CD4-positive, alpha-beta T cell treated with Interleukin-2 at 100 ng/mL for 4 hours (primary cell): ENCODE measurements around the gene PACS1.
"Not testable (repeated sequence)": the region's sequence is repeated elsewhere in the genome, so short reads cannot be mapped to it uniquely, and the experiment has no call there.

ENCODE experiments used
- DNase-seq: peaks from one replicate; pipeline ENCODE4 v3.0.0-alpha.2; 2020; ENCODE audit warnings: low spot score

Gene PACS1

GRCh38 chr11:66259956-66260355, 189.9 kb downstream of the PACS1 start:
- DNase-seq, result no peak

GRCh38 chr11:66261578-66261977, 191.5 kb downstream of the PACS1 start:
- DNase-seq, result no peak

GRCh38 chr11:66262191-66262590, 192.1 kb downstream of the PACS1 start:
- DNase-seq, result no peak

GRCh38 chr11:66262696-66263095, 192.6 kb downstream of the PACS1 start:
- DNase-seq, result no peak

- no peak for DNase-seq
Measured at GRCh38 chr11:66263231-66263630, 193.2 kb downstream of the PACS1 start.

- DNase-seq, result no peak
Measured at GRCh38 chr11:66263785-66264184, 193.7 kb downstream of the PACS1 start.

- DNase-seq, result no peak
Measured at GRCh38 chr11:66264383-66264782, 194.3 kb downstream of the PACS1 start.

GRCh38 chr11:66264914-66265313, 194.8 kb downstream of the PACS1 start:
- peak; percentile 32 for DNase-seq

- no peak for DNase-seq
Measured at GRCh38 chr11:66265531-66266377, 195.7 kb downstream of the PACS1 start.

GRCh38 chr11:66266378-66267038, 196.4 kb downstream of the PACS1 start:
- no peak for DNase-seq

GRCh38 chr11:66267039-66267378, 196.9 kb downstream of the PACS1 start:
- no peak for DNase-seq

- DNase-seq, result peak; percentile 85
Measured at GRCh38 chr11:66267379-66268243, 197.5 kb downstream of the PACS1 start.

- peak; percentile 100 for DNase-seq
Measured at GRCh38 chr11:66268244-66268951, 198.3 kb downstream of the PACS1 start, which contains the start of gene RAB1B. TSS of gene RAB1B (plus strand) at chr11:66268639. CDS start at chr11:66268680, 41 bp downstream.

- DNase-seq, result peak; percentile 31
Measured at GRCh38 chr11:66268952-66269905, 199.2 kb downstream of the PACS1 start.

GRCh38 chr11:66271816-66272215, 201.7 kb downstream of the PACS1 start:
- DNase-seq, result no peak

- peak; percentile 47 for DNase-seq
Measured at GRCh38 chr11:66272596-66272995, 202.5 kb downstream of the PACS1 start.

- DNase-seq, result no peak
Measured at GRCh38 chr11:66274219-66274618, 204.1 kb downstream of the PACS1 start.

GRCh38 chr11:66275396-66275795, 205.3 kb downstream of the PACS1 start:
- DNase-seq, result no peak

- DNase-seq, result no peak
Measured at GRCh38 chr11:66275984-66276612, 206.0 kb downstream of the PACS1 start.

GRCh38 chr11:66276619-66277018, 206.5 kb downstream of the PACS1 start:
- not testable (repeated sequence) for DNase-seq
